Spinal cord (tissue), 10 donors: Measurements from ENCODE around the gene STRA6. TPM values are rescaled to one million over a fixed set of nuclear protein-coding genes. Genes with fewer than 3 reads are reported as not detected.

ENCODE experiments used
- DNase-seq, 6 donors: peaks; one replicate each; pipeline versions ENCODE4 v3.0.0 to v3.0.0-alpha.2; 2013 to 2015; ENCODE audit warnings: low spot score in 6 of 6, low read depth in 4 of 6
- H3K27ac ChIP-seq: one replicate; pipeline ENCODE4 v1.5.1; 2013; ENCODE audit warnings: low read depth, low read length, control low read depth
- H3K27me3 ChIP-seq: one replicate; pipeline ENCODE4 v1.6.1; 2013; ENCODE audit warnings: low read length; ENCODE audit not compliant: control insufficient read depth, insufficient read depth
- H3K36me3 ChIP-seq: one replicate; pipeline ENCODE4 v1.6.1; 2013; ENCODE audit warnings: low read length; ENCODE audit not compliant: control insufficient read depth, insufficient read depth
- H3K4me1 ChIP-seq: one replicate; pipeline ENCODE4 v1.6.1; 2013; ENCODE audit warnings: low read length; ENCODE audit not compliant: control insufficient read depth, insufficient read depth
- H3K4me3 ChIP-seq: one replicate; pipeline ENCODE4 v1.5.1; 2013; ENCODE audit warnings: low read depth, low read length, control low read depth
- H3K9me3 ChIP-seq: one replicate; pipeline ENCODE4 v1.6.1; 2013; ENCODE audit warnings: low read length; ENCODE audit not compliant: control insufficient read depth, insufficient read depth
- WGBS: methylation state at CpG from one replicate; pipeline ENCODE4 v1.1.5; 2013; ENCODE audit warnings: missing lambda C conversion rate; ENCODE audit not compliant: insufficient coverage; 5-methylcytosine and 5-hydroxymethylcytosine counted together
- polyA plus RNA-seq, 2 donors: library from polyadenylated mRNA; unstranded; fragments of 120-200 nt; gene quantifications; one replicate each; pipeline ENCODE4 v1.2.1, GENCODE V29; 2013; ENCODE audit not compliant: insufficient read length in 2 of 2
- total RNA-seq, 2 donors: library from RNA; depleted of rRNA in 1 of 2; stranded (reverse); fragments of 120-200 nt in 1 of 2; fragments of >200 nt in 1 of 2; gene quantifications; one replicate each; pipeline versions ENCODE4 v1.2.3 to v1.2.4, GENCODE V29; 2013 to 2014
- donor health status: healthy.

The STRA6 gene
- total and polyA plus RNA-seq, 4 donors = 9.4 to 69.0 (median 30.1) TPM

DNA sequence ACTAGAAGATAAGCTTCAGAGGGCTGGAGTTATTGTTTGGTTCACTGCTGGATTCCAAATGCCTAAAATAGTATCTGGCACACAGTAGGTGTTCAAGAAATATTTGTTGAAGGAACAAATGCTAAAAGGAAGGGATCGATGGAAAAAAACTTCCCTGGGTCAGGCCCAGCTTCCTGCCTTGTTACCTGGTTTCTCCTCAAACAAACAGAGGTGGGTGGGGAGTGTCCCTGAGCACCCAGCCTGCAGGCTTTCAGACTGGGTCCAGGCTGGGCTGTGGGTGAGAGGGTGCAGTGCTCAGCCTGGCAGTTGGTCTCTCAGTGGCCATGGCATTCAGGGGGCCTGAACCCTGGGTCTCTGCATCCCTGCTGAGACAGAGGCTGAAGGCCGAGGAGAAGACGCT is 14.4 kb upstream of the STRA6 start:
- H3K27ac ChIP-seq = no peak overlapping the region
- peaks cover 40% of the 10 kb centered on the region for H3K4me1 ChIP-seq
- peaks cover 2% of the 10 kb centered on the region for H3K27me3 ChIP-seq
- H3K9me3 ChIP-seq = no peaks in the 10 kb centered on the region
- 78% methylated on average over 2 of the region's 3 CpGs for WGBS
- no peak overlapping the region for H3K4me3 ChIP-seq
- no peak for DNase-seq
- no peaks in the 10 kb centered on the region for H3K36me3 ChIP-seq

DNA sequence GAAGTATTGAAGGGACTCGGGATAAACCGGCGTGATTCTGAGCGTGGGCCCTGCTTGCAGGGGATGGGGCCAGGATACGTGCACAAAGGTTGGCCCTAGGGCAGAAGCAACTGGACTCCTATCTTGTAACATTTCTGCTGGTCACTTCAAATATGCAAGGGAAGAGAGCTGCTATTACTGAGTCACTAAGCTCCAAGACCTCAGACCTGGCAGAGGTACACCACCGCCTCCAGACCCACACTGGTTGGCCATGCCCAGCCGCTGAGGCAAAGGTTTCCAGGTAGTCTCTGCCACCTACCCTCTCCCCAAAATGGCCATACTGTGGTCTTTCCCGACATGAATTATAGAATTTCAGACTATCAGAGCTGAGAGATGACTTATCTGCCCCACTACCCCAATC is 13.4 kb upstream of the STRA6 start:
- no peaks in the 10 kb centered on the region for H3K27me3 ChIP-seq
- no peaks in the 10 kb centered on the region for H3K36me3 ChIP-seq
- no peak overlapping the region for H3K27ac ChIP-seq
- H3K9me3 ChIP-seq = no peaks in the 10 kb centered on the region
- H3K4me3 ChIP-seq = no peak overlapping the region
- no peak for DNase-seq
- H3K4me1 ChIP-seq = peaks cover 32% of the 10 kb centered on the region
- 88% methylated on average over 8 of the region's 8 CpGs for WGBS

DNA sequence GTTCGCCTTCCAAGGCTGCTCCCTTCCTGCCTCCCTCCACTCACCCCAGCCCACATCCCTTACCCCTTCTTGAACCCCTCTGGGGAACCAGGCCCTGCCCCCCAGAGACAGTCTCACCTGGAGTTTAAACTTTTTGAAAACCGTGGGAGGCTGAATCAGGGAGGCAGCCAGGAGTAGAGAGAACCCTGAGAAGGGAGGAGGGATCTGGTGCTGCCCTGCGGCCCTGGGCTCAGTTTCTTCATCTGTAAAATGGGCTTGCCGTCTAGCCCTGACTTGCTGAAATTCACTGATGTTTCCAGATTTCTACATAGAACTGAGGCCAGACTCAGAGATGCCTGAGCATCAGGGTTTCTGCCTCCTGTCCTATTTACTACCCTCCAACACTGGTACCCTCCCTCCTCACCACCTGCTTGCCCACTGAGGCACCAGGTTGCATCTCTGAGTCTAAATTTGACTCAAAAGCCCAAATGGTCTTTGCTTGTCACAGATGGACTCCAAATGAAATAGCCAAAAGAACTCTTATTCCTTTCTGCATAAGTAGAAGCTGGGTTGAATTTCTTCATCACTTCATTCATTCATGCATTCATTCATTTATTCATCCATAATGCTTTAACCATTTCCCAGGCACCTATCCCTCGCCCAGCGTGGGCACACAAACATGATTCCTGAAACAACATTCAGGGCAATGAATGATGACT is 11.9 kb upstream of the STRA6 start:
- Histone ChIP-seq H3K36me3 (no peaks in the 10 kb centered on the region), H3K27ac (peak overlapping the region; percentile 21), H3K4me1 (peaks cover 31% of the 10 kb centered on the region), H3K9me3 (peaks cover 1% of the 10 kb centered on the region), H3K4me3 (no peak overlapping the region), H3K27me3 (no peaks in the 10 kb centered on the region)
- 36% methylated on average over 5 of the region's 6 CpGs for WGBS
- DNase-seq = no peak

DNA sequence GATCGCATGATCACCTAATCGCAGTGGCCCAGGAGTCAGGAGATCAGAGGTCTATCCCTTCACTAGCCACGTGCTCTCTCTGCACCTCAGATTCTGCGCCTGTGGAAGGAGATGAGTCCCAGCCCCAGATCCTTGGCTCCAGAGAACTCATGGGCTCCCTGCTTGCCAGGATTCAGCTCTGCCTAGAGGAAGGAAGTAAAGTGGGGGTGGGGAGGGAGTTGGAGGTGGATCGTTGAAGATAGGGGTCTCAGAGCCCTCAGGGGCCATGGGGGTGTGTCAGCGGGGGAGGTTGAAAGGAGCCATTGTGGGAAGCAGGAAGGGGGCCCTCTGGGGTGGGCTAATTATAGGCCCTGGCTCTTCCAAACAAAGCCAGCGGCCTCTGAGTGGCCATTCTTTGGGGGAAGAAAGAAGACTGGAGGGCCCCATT is 11.3 kb upstream of the STRA6 start:
- H3K36me3 ChIP-seq = no peaks in the 10 kb centered on the region
- no peaks in the 10 kb centered on the region for H3K27me3 ChIP-seq
- DNase-seq = peak in 2 of 6 donors; percentile 67 to 73
- peak overlapping the region; percentile 21 for H3K27ac ChIP-seq
- peaks cover 37% of the 10 kb centered on the region for H3K4me1 ChIP-seq
- peaks cover 1% of the 10 kb centered on the region for H3K9me3 ChIP-seq
- WGBS = 27% methylated on average over 7 of the region's 7 CpGs
- no peak overlapping the region for H3K4me3 ChIP-seq

DNA sequence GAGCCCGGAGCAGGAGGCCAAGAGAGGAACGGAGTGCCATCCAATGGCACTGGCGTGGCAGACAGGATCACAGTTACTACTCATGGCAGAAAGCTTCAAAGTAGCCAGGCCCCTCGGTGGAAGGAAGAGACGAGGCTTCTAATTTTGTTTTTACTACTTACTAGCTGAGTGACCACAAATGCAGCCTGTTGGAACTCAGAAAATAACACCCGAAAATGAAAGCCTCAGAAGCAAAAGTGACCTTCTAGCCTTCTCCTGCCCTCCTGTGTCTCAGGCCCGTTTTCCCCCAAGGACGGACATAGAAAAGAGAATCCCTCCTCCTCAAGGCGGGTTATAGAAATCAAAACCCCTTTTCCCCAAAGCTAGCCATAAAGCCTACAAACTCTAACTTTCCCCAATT is 9.9 kb upstream of the STRA6 start:
- H3K4me3 ChIP-seq = no peak overlapping the region
- peaks cover 47% of the 10 kb centered on the region for H3K4me1 ChIP-seq
- H3K27me3 ChIP-seq = peaks cover 3% of the 10 kb centered on the region
- DNase-seq = no peak
- WGBS = 60% methylated on average over 8 of the region's 9 CpGs
- no peaks in the 10 kb centered on the region for H3K36me3 ChIP-seq
- H3K27ac ChIP-seq = no peak overlapping the region
- H3K9me3 ChIP-seq = peaks cover 1% of the 10 kb centered on the region

DNA sequence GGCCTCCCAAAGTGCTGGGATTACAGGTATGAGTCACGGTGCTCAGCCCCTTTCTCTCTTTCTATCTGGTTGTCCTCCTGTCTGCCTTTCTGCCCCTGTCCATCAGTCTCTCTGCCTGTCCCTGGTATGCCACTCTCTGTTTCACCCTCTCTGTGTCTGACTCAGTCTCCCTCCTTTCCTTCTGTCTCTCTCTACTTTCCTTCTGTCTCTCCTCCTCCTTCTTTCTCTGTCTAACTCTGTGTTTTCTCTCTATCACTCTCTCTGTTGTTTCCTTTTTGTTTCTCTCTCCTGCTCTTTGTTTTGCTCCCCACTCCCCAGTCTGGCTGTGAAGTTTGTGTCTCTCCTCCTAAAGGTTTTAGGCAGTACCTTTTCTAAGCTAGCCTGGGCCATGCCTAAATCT is 9.1 kb upstream of the STRA6 start:
- Histone ChIP-seq H3K27ac (no peak overlapping the region), H3K4me1 (peaks cover 53% of the 10 kb centered on the region), H3K36me3 (no peaks in the 10 kb centered on the region), H3K4me3 (no peak overlapping the region), H3K9me3 (peaks cover 1% of the 10 kb centered on the region), H3K27me3 (peaks cover 3% of the 10 kb centered on the region)
- 100% methylated on average over 1 of the region's 1 CpG for WGBS
- DNase-seq = no peak

DNA sequence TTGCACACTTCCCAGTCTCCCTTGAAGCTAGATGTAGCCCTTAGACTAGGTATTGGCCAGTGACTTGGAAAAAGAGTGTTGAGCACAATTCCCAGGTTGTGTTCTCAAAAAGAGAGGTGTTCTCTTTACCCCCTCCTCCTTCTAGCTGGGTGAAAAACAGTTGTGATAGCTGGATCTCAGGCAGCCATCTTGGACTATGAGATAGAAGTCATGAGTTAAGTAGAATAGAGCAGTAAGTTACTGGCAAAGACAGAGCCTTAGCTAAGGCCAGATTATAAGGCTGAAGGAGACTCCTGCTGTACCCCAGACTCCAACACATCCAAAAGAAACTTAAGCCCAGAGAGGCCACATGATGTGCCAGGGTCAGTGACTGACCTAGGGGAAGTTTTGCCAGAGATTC is 8.1 kb upstream of the STRA6 start:
- Histone ChIP-seq H3K36me3 (no peaks in the 10 kb centered on the region), H3K4me3 (no peak overlapping the region), H3K4me1 (peaks cover 62% of the 10 kb centered on the region), H3K9me3 (peaks cover 1% of the 10 kb centered on the region), H3K27ac (no peak overlapping the region), H3K27me3 (peaks cover 3% of the 10 kb centered on the region)
- no peak for DNase-seq

DNA sequence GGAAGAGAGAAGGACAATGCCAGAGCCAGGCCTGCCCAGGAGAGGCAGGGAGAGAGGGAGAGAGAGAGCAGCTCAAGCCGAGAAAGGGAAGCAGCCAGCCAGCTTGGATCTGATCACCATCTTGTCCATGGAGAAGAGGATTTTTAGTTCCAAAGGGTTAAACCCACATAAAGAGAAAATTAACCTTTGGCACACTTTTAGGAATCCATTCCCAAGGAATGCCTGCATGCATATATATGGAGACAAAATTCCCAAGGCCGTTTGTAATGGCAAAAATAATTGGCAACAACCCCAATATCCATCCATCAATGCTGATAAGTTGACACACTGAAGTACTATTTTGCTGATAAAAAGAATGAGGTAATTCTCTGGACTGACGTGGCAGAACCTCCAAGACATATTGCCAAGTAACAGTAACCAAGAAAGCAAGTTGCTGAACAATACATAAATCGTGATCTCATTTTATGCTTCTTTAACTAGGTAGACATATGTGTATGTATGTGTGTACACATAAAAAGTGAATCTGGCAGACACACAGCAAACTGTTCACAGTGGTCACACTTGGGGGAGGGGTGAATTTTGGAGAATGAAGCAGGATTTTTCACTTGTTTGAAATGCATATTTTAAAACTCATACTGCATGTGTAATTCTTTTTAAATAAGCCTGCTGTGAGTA is 7.5 kb upstream of the STRA6 start:
- no CpG with 5 or more reads among the region's 4 CpGs for WGBS
- peaks cover 68% of the 10 kb centered on the region for H3K4me1 ChIP-seq

DNA sequence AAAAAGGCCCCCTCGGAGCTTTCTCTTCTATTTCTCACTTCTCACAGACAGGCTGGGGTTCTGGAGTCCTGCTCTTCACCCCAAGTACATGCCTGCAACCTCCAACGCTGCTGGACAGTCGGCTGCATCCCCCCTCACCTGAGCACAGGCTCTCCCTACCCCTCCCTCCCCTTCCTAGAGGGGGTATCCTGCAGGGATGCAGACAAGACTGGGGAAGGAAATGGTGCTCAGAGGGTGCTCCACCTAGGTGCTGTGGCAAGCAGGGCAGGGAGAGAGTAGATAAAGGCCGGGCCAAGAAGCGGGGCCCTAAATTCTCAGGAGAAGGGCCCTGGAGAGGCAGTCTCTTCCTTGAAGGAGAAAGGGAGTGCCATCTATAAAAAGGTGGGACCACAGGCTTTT is 7.0 kb upstream of the STRA6 start:
- 54% methylated on average over 3 of the region's 5 CpGs for WGBS
- peaks cover 63% of the 10 kb centered on the region for H3K4me1 ChIP-seq

More for the DNA sequence above, 7.5 kb upstream of the STRA6 start:
- Histone ChIP-seq H3K27me3 (peaks cover 3% of the 10 kb centered on the region), H3K9me3 (peaks cover 1% of the 10 kb centered on the region), H3K27ac (peak overlapping the region; percentile 33), H3K4me3 (no peak overlapping the region), H3K36me3 (no peaks in the 10 kb centered on the region)
- DNase-seq = peak in 2 of 6 donors; percentile 31 to 82

More for the DNA sequence above, 7.0 kb upstream of the STRA6 start:
- no peak for DNase-seq
- no peak overlapping the region for H3K4me3 ChIP-seq
- peaks cover 3% of the 10 kb centered on the region for H3K27me3 ChIP-seq
- H3K36me3 ChIP-seq = no peaks in the 10 kb centered on the region
- H3K9me3 ChIP-seq = peaks cover 1% of the 10 kb centered on the region
- peak overlapping the region; percentile 33 for H3K27ac ChIP-seq
